GM12874 (cell line): ENCODE data around the gene SASH1.

Experiments used
- TF ChIP-seq, protein P1 (sequence below): IDR thresholded peaks from 2 replicates; pipeline ENCODE4 v1.5.1; 2011; ENCODE audit warnings: low read depth, mild to moderate bottlenecking, control low read depth, low read length, moderate library complexity; ENCODE audit not compliant: insufficient read depth

Gene SASH1

DNA sequence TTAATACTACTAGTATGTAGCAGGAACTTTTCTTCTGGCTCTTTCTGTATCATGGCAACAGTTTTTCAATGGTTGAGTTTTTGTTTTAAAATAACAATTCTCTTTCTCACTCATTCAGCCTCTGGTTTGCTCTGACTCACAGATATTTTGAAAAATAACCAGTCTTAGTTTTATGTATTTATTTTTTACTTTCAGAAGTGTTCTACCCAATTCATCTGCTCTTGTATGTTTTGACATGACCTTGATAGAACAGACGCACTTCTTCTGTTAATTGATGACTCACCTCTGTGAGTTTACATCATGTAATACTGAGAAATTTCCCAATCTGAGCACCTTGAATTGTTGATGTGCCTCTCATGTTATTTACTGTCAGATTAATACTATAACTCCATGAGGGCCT lies 178.9 kb downstream of the SASH1 start:
- TF ChIP-seq, protein P1, sequence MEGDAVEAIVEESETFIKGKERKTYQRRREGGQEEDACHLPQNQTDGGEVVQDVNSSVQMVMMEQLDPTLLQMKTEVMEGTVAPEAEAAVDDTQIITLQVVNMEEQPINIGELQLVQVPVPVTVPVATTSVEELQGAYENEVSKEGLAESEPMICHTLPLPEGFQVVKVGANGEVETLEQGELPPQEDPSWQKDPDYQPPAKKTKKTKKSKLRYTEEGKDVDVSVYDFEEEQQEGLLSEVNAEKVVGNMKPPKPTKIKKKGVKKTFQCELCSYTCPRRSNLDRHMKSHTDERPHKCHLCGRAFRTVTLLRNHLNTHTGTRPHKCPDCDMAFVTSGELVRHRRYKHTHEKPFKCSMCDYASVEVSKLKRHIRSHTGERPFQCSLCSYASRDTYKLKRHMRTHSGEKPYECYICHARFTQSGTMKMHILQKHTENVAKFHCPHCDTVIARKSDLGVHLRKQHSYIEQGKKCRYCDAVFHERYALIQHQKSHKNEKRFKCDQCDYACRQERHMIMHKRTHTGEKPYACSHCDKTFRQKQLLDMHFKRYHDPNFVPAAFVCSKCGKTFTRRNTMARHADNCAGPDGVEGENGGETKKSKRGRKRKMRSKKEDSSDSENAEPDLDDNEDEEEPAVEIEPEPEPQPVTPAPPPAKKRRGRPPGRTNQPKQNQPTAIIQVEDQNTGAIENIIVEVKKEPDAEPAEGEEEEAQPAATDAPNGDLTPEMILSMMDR: no peak

DNA sequence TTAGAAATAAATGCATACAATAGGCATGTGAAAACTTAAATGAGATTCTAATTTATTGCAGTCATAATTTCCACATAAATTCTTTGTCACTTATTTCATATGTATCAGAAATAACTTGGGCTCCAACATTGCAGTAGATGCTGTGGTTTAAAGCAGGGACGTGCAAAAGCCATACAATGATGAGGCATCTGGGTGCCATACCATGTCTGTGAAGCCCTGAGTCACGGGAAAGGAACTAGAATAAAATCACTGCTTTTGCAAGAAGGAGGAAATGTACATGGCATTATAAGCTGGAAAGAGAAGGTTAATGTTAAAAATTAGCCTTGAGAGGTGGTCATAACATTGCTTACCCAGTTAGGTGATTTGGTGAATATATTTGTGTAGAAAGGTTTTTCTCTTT lies 180.4 kb downstream of the SASH1 start:
- TF ChIP-seq, protein P1: no peak

DNA sequence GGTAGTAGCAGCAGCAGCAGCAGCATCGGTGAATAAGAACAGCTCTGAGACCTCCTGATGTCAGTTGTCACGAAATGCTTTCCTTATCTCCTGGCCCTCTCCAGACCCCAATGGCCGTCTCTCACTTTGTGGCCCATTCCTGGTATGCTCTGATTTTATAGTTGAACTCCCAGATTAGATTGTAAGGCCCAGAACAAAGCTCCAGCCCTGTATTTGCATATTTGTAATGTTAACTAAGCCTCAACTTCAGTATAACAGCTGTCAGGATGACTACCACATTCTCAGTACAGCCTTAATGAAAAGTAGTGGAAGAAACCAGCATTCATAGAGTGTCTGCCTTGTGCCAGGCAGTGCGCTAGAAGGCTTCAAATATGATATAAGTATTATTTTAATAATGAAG lies 180.9 kb downstream of the SASH1 start:
- TF ChIP-seq, protein P1: no peak

DNA sequence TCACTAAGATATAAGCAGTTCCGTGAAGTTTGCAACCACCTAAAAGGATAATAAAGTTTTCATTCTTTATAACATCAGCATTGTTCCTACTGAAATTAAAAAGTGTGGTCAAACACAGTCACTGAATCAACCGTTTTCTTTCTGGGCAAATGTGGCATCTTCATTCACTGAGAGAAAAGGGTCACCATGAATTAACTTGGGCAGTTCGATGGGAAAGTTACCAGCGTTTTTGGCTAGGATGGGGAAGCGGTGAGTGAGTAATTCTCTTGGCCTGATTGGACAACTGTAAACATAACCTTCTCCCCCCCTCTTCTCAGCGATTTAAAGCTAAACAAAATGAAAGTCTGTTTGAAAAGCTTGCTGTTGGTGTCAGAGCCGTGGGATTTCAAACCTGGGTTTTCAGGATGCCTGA lies 181.8 kb downstream of the SASH1 start:
- TF ChIP-seq, protein P1: no peak

DNA sequence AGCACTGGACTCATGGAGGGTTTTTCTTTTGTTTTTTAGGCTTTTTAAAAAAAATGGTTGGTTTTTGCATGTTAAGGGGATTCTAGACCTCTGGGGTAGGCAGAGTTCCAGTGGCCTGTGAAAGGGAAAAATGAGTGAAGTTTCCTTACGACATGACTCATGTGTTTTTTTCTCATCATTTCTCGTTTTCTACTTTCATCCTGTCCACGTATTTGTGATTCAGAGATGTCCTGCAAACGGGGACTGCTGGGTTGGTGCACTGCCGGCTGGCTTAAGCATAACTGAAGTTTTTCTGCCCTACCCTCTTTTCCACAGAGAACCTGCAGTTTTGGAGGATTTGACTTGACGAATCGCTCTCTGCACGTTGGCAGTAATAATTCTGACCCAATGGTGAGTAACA lies 182.3 kb downstream of the SASH1 start:
- TF ChIP-seq, protein P1: no peak

DNA sequence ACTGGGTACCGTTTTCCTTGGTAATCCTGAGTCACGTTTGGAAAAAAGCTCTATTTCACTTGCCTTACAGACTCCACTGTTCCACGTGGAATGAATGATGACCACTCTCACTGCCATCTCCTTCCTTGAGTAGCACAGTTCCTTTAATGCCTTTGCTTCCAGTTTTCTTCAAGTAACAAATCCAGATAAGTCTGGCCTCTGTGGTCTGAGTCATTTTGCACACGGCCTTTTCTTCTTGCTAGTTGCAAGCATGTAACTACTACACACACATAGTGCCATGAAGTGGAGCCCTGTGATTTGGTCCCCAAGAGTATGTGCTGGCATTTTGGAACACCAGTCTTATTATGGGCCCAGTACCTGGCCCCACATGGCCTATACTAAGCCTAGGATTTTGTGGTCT lies 182.8 kb downstream of the SASH1 start:
- TF ChIP-seq, protein P1: no peak

DNA sequence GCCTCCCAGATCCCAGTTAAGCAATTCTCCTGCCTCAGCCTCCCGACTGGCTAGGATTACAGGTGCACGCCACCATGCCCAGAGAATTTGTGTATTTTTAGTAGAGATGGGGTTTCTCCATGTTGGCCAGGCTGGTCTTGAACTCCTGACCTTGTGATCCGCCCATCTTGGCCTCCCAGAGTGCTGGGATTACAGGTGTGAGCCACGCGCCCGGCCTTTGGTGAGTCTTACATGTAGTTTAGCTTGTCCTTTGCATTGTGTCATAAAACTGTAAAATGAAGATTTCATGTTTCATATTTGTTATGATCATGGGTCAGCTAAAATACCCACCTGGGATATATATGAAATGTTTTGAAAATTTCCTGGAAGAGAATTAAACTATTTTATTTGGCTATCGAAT lies 183.5 kb downstream of the SASH1 start:
- TF ChIP-seq, protein P1: no peak

DNA sequence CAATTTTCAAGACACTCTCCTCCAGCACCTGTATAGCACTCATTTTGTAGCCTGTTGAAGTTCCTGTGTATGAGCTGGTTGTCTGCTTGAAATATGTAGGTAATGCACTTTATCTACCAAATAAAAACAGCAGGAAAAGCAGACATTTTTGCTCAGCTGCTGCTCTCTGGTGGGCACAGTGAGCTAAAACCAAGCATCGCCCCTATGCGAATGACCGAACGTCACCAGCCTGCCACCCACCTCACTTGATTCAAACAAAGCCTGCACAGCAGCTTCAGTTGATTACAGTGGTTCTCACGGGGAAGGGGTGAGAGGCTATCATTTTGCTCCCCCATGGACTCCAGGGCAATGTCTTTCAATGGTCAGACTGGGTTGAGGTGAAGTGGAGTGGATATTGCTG lies 185.7 kb downstream of the SASH1 start:
- TF ChIP-seq, protein P1: no peak
